Measurements from ENCODE around the gene FARP1. TPM values are rescaled to one million over a fixed set of nuclear protein-coding genes. Genes with fewer than 3 reads are reported as not detected.

FARP1 gene
- total RNA-seq, 1 donor from 2014 or later: 110 TPM

DNA sequence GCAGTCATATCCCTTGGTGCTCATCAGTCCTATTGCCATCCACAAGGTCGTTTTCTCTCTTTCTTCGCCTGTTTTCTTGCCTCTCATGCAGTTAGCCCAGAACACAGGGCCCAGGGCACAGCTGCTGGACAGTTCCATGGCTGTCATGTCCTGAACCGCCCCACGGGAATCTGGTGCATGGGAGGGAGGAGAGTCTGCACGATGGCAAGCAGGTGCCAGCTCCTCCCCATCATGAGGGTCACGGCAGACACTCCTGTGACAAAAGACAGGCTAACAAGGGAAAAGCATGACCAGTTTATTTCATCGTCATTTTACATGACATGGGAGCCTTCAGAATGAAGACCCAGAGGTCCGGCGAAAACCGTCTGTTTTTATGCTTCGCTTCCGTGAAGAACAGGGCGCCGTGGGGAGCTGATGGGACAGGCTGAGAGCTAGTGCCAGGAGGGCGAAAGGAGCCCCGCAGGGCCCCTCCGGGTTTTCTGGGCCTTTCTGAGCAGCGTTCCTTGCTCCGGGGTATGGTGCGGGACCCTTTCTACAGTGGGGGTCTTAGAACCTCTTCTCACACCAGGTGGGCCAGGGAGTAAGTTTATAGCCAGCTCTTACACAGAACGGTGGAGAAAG, 298.3 kb downstream of the FARP1 start:
- TF ChIP-seq, protein P1, sequence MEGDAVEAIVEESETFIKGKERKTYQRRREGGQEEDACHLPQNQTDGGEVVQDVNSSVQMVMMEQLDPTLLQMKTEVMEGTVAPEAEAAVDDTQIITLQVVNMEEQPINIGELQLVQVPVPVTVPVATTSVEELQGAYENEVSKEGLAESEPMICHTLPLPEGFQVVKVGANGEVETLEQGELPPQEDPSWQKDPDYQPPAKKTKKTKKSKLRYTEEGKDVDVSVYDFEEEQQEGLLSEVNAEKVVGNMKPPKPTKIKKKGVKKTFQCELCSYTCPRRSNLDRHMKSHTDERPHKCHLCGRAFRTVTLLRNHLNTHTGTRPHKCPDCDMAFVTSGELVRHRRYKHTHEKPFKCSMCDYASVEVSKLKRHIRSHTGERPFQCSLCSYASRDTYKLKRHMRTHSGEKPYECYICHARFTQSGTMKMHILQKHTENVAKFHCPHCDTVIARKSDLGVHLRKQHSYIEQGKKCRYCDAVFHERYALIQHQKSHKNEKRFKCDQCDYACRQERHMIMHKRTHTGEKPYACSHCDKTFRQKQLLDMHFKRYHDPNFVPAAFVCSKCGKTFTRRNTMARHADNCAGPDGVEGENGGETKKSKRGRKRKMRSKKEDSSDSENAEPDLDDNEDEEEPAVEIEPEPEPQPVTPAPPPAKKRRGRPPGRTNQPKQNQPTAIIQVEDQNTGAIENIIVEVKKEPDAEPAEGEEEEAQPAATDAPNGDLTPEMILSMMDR (IDR thresholded peaks at IDR 0.05): no peak
- DNase-seq (peak; percentile 41), ATAC-seq (no peak)
- Histone ChIP-seq H3K4me3 (no peak overlapping the region), H3K9me3 (no peaks in the 10 kb centered on the region), H3K27ac (no peak overlapping the region), H3K36me3 (peaks cover 53% of the 10 kb centered on the region), H3K4me1 (peaks cover 7% of the 10 kb centered on the region), H3K27me3 (ENCODE audit: low read depth) (no peaks in the 10 kb centered on the region)
- intact Hi-C loops (cut with DNase I): loop anchor here (10.0 kb wide), 1 partner anchor 214 kb away; no protein-coding TSS in a partner anchor

DNA sequence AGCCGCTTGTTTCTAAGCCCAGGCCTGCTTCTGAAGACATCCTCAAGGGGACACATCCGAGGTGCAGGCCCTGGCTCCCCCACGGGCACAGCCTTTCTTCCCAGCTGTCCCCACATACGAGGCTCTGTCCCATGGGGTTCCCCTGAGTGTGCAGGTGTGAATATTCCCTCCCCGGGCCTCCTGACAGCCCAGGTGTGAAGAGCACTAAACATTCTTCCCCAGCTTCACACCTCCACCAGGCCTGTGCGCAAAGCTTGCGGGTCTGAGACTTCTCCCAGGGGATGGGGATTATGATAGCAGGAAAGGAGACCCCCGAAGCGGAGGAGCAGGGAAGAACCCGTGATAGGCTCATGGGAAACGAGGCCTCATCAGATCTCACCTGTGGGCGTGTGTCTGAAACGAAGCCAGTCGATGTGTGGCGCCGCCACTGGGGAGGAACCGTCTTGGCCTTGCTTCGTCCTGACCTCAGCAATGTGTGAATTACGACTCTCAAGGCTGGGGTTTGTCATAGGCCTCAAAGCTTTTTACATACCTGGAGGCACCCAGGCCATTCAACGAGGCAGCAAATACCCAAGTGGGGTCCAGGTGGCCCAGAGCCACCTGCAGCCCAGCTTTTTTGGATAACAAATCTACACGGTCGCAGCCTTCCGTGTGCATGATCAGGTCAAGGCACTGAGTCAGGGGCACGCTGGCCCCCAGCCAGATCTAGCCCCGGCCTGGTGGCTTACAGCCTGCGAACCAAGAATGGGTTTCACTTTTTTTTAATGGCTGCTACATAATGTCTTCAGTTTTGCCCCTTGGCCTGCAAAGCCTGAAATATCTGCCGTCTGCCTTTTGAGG, 299.7 kb downstream of the FARP1 start:
- peaks cover 7% of the 10 kb centered on the region for H3K4me1 ChIP-seq
- DNase-seq (peak; percentile 39), ATAC-seq (no peak)
- H3K27ac ChIP-seq: no peak overlapping the region
- intact Hi-C loops (cut with DNase I): loop anchor here (10.0 kb wide), 1 partner anchor 212 kb away; no protein-coding TSS in a partner anchor
- H3K27me3 ChIP-seq (ENCODE audit: low read depth): no peaks in the 10 kb centered on the region
- TF ChIP-seq, protein P1 (IDR thresholded peaks at IDR 0.05): no peak
- H3K9me3 ChIP-seq: no peaks in the 10 kb centered on the region
- H3K36me3 ChIP-seq: peaks cover 60% of the 10 kb centered on the region
- no peak overlapping the region for H3K4me3 ChIP-seq

DNA sequence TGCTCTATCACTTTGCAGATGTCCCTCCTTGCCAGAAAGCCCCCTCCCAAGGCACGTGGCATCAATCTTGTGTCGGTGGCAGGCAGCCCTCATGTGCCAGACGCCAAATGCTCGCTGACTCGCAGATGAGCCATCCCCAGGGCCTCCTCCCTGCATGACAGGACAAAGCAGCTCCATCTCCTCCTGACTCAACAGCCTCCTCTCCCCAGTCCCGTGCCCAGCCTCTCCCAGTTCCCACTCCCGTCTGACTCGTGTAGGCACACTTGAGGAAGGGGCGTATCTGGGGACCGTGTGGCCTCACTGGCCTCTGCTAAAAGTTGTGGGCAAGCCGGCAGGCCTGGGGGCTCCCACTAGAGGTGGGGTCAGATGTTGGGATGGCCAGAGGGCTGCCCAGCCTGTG, 300.4 kb downstream of the FARP1 start:
- H3K9me3 ChIP-seq: no peaks in the 10 kb centered on the region
- H3K36me3 ChIP-seq: peaks cover 63% of the 10 kb centered on the region
- no peak overlapping the region for H3K27ac ChIP-seq
- ATAC-seq: no peak
- peaks cover 7% of the 10 kb centered on the region for H3K4me1 ChIP-seq
- no peaks in the 10 kb centered on the region for H3K27me3 ChIP-seq (ENCODE audit: low read depth)
- H3K4me3 ChIP-seq: no peak overlapping the region
- TF ChIP-seq, protein P1 (IDR thresholded peaks at IDR 0.05): no peak
- intact Hi-C loops (cut with DNase I): loop anchor here (10.0 kb wide), 1 partner anchor 211 kb away; no protein-coding TSS in a partner anchor
- peak; percentile 44 for DNase-seq

DNA sequence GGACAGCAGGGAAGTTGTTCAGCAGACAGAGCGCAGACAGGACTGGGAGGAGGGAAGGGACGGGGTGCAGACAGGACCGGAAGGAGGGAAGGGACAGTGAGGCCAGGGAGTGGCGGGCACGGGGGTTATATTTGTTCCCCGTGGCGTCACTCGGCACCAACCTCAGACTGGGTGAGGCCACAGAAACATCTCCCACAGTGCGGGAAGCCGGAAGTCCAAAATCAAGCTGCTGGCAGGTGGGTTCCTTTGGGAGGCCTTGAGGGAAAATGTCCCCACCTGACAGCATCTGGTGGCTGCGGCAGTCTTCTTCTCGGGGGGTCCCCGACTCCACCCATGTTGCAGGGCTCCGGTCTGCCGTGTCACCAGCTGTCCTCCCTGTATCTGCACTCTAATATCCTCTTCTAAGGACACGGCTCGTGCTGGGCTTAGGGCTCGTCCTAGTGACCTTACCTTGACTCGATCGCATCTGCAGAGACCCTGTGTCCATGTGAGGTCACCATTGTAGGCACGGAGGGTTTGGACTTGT, 301.0 kb downstream of the FARP1 start:
- Histone ChIP-seq H3K27me3 (ENCODE audit: low read depth) (no peaks in the 10 kb centered on the region), H3K4me1 (peaks cover 7% of the 10 kb centered on the region), H3K36me3 (peaks cover 64% of the 10 kb centered on the region), H3K9me3 (no peaks in the 10 kb centered on the region), H3K27ac (no peak overlapping the region), H3K4me3 (no peak overlapping the region)
- DNase-seq (peak; percentile 43), ATAC-seq (no peak)
- intact Hi-C loops (cut with DNase I): loop anchor here (10.0 kb wide), 1 partner anchor 211 kb away; no protein-coding TSS in a partner anchor
- TF ChIP-seq, protein P1 (IDR thresholded peaks at IDR 0.05): no peak

DNA sequence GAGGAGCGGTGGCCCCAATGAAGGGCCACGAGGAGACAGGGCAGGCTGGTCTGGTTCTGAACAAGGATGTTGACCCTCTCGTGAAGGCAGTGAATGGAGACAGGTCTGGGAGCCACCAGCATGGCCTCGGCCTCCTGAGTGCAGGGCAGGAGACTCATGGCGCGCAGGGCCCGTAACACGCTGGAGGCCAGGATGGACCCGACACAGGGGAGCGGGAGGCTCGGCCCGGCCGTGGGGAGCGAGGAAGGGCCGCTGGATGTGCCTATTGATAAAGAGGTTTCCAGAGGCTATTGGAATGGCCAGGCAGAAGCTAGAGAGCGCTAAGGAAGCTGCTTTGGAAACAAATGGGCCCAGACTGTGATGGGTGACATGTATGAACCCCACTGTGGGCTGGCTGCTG, 301.5 kb downstream of the FARP1 start:
- intact Hi-C loops (cut with DNase I): loop anchor here (10.0 kb wide), 1 partner anchor 210 kb away; no protein-coding TSS in a partner anchor
- ATAC-seq (no peak), DNase-seq (peak; percentile 35)
- no peak overlapping the region for H3K4me3 ChIP-seq
- H3K27ac ChIP-seq: no peak overlapping the region
- TF ChIP-seq, protein P1 (IDR thresholded peaks at IDR 0.05): no peak
- no peaks in the 10 kb centered on the region for H3K9me3 ChIP-seq
- H3K4me1 ChIP-seq: peaks cover 7% of the 10 kb centered on the region
- H3K27me3 ChIP-seq (ENCODE audit: low read depth): no peaks in the 10 kb centered on the region
- peaks cover 64% of the 10 kb centered on the region for H3K36me3 ChIP-seq

Measured in lower lobe of right lung (tissue), 2 donors.